Kidney epithelial cell (primary cell): ENCODE data around the gene CNPY2. TPM values are rescaled to one million over a fixed set of nuclear protein-coding genes. Genes with fewer than 3 reads are reported as not detected.
"Not testable (repeated sequence)": the region's sequence is repeated elsewhere in the genome, so short reads cannot be mapped to it uniquely, and the experiment has no call there.

Experiments
- DNase-seq: peaks from one replicate; pipeline ENCODE4 v3.0.0-alpha.2; 2010; ENCODE audit warnings: low read depth
- H3K27me3 ChIP-seq: 2 replicates; pipeline ENCODE4 v1.6.0; 2011; ENCODE audit warnings: low read length; ENCODE audit not compliant: control insufficient read depth, insufficient read depth
- H3K36me3 ChIP-seq: 2 replicates; pipeline ENCODE4 v1.5.1; 2011; ENCODE audit warnings: low read length; ENCODE audit not compliant: control insufficient read depth, insufficient read depth
- H3K4me3 ChIP-seq: 2 replicates; pipeline ENCODE4 v1.5.1; 2011; ENCODE audit warnings: low read depth, mild to moderate bottlenecking, control low read depth, low read length
- CTCF ChIP-seq: IDR thresholded peaks from 2 replicates; pipeline ENCODE4 v1.5.1; 2011; ENCODE audit warnings: mild to moderate bottlenecking, moderate library complexity, low read length, control low read depth, inconsistent platforms; ENCODE audit not compliant: insufficient read depth, poor library complexity, severe bottlenecking
- total RNA-seq: library from RNA; depleted of rRNA; stranded (reverse); fragments of >200 nt; gene quantifications from 2 replicates; pipeline ENCODE4 v1.2.3, GENCODE V29; 2015

Gene CNPY2
- total RNA-seq, 1 donor from 2014 or later, result 150 TPM

- no peaks in the 10 kb centered on the region for H3K27me3 ChIP-seq
- no peak for TF ChIP-seq CTCF
- no peak overlapping the region for H3K4me3 ChIP-seq
- DNase-seq, result no peak
- peaks cover 3% of the 10 kb centered on the region for H3K36me3 ChIP-seq
Measured at GRCh38 chr12:56326533-56326932, 10.7 kb upstream of the CNPY2 start.

GRCh38 chr12:56326126-56326525 lies 10.3 kb upstream of the CNPY2 start:
- Histone ChIP-seq H3K27me3 (no peaks in the 10 kb centered on the region), H3K4me3 (no peak overlapping the region), H3K36me3 (peaks cover 3% of the 10 kb centered on the region)
- no peak for DNase-seq
- no peak for TF ChIP-seq CTCF

- Histone ChIP-seq H3K27me3 (no peaks in the 10 kb centered on the region), H3K36me3 (peaks cover 3% of the 10 kb centered on the region), H3K4me3 (no peak overlapping the region)
- no peak for DNase-seq
- TF ChIP-seq CTCF, result no peak
Measured at GRCh38 chr12:56324206-56324605, 8.4 kb upstream of the CNPY2 start.

- H3K36me3 ChIP-seq, DNase-seq, H3K4me3 ChIP-seq, H3K27me3 ChIP-seq: not testable (repeated sequence)
Measured at GRCh38 chr12:56321610-56322009, 5.8 kb upstream of the CNPY2 start.

- TF ChIP-seq CTCF, result no peak
- Histone ChIP-seq H3K4me3 (no peak overlapping the region), H3K36me3 (peaks cover 3% of the 10 kb centered on the region), H3K27me3 (no peaks in the 10 kb centered on the region)
- DNase-seq, result no peak
Measured at GRCh38 chr12:56321027-56321426, 5.2 kb upstream of the CNPY2 start.

- Histone ChIP-seq H3K4me3 (no peak overlapping the region), H3K36me3 (no peaks in the 10 kb centered on the region)
Measured at GRCh38 chr12:56317675-56318074, 1.9 kb upstream of the CNPY2 start.

More at GRCh38 chr12:56317675-56318074, 1.9 kb upstream of the CNPY2 start:
- TF ChIP-seq CTCF, result no peak
- no peaks in the 10 kb centered on the region for H3K27me3 ChIP-seq
- no peak for DNase-seq
